ENCODE data around the gene FCRL1. TPM values are rescaled to one million over a fixed set of nuclear protein-coding genes. Genes with fewer than 3 reads are reported as not detected.

The FCRL1 gene, protein sequence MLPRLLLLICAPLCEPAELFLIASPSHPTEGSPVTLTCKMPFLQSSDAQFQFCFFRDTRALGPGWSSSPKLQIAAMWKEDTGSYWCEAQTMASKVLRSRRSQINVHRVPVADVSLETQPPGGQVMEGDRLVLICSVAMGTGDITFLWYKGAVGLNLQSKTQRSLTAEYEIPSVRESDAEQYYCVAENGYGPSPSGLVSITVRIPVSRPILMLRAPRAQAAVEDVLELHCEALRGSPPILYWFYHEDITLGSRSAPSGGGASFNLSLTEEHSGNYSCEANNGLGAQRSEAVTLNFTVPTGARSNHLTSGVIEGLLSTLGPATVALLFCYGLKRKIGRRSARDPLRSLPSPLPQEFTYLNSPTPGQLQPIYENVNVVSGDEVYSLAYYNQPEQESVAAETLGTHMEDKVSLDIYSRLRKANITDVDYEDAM
- total RNA-seq, result not detected in 2 replicates

DNA sequence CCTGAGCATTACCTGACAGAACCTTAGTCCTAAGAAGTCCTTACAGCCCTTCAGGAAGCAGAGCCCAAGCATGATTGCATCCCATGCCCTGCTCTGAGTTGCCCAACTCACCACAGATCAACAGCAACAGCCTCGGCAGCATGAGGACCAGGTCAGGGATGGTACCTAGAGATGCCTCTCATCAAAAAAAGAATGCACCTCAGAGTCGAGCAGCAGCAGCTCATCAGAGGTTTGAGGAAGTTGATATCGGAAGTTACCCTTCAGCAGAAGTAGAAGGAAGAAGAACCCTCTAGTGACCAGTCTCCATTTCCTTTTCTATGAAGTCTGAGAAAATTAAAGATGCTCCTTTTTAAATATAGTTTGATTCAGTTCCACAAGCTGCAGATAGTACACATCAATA lies at the start of gene FCRL1:
Gene FCRL1, minus strand, starts transcription at position 225 of the 400 bp plus-strand sequence. Its CDS starts 83 bp downstream, at position 142.

DNA sequence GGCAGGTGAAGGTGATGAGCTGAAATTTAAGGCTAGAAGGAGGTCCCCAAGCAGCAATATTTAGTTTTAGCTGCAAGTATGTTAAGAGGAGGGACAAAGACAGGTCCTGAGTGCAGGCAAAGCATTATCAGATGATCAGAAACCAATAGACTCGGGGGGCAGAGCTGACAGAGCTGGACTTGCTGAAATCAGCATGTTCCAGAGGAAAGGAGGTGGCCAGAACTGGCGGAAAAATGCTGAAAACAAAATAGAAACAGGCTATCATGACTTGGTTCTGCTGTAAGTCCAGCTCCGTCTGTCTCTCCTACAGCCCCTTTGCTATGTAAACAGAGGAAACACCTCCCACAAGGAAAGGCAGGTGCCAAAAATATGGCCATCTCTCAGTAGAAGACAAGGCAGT lies 21.8 kb upstream of the FCRL1 start, which contains the start of gene CD5L:
Gene CD5L, minus strand, starts transcription at position 101 of the 400 bp plus-strand sequence. CDS start 107 bp downstream, outside the sequence.

DNA sequence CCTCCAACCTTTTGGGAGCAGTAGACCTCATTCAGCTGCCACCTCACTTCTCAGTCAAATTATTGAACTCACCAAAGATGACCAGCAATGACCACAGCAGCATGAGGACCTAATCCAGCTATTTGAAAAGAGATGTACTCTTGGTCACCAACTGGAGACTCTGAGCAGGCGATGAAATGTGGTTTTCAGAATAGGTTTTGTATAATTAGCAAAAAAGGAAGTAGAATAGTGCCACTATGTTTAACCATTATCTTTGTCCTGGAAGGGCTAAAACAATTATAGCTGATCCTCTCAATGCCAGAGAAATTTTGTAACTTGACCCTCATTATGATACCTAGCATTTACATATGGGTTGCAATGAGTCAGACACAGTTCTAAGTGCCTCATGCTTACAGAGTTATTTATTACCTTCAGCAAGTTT lies 42.9 kb downstream of the FCRL1 start, which contains the start of gene FCRL2:
Gene FCRL2, minus strand, starts transcription at position 162 of the 421 bp plus-strand sequence. Its CDS starts 59 bp downstream, at position 103.

Small RNAs within 50 kb of the gene (small RNA-seq; reads per million reads assigned to genes)
- not detected for gene MRPS21P2

Other genes with a start within 250 kb of the FCRL1 start
- gene FCRL4, start 222.0 kb downstream of the FCRL1 start, total RNA-seq, result not detected in 2 replicates
- not detected in 2 replicates for gene FCRL3, start 119.4 kb downstream of the FCRL1 start, total RNA-seq
- not detected in 2 replicates for gene FCRL2, start 43.0 kb downstream of the FCRL1 start, total RNA-seq
- gene CD5L, start 21.7 kb upstream of the FCRL1 start, total RNA-seq, result not detected in 2 replicates
- 39.6 and 47.8 TPM in 2 replicates for gene KIRREL1, start 173.5 kb upstream of the FCRL1 start, total RNA-seq